HepG2 (cell line): ENCODE measurements around the gene NRAS. TPM values are rescaled to one million over a fixed set of nuclear protein-coding genes. Genes with fewer than 3 reads are reported as not detected.

ENCODE experiments used
- CEBPG ChIP-seq: IDR thresholded peaks from 2 replicates; pipeline ENCODE4 v1.6.1; 2016
- DMAP1 ChIP-seq: IDR thresholded peaks from 2 replicates; pipeline ENCODE4 v1.6.1; 2016
- KAT7 ChIP-seq: IDR thresholded peaks from 2 replicates; pipeline ENCODE4 v1.6.1; 2018; ENCODE audit warnings: borderline replicate concordance, missing compliant biosample characterization
- KAT8 ChIP-seq: IDR thresholded peaks from 2 replicates; pipeline ENCODE4 v1.6.1; 2016; ENCODE audit warnings: missing genetic modification reagents, missing compliant biosample characterization
- NFRKB ChIP-seq: fragments of 450-650 bp; IDR thresholded peaks from 2 replicates; pipeline ENCODE4 v1.6.1; 2017
- NR2C2 ChIP-seq: sonication (generic); formaldehyde crosslinking; IDR thresholded peaks from 2 replicates; pipeline ENCODE4 v1.4.0; 2020; ENCODE audit warnings: missing genetic modification reagents, mild to moderate bottlenecking, moderate library complexity, borderline replicate concordance
- THAP11 ChIP-seq: IDR thresholded peaks from 2 replicates; pipeline ENCODE4 v1.6.1; 2016; ENCODE audit warnings: missing biosample characterization, missing genetic modification reagents
- ZNF234 ChIP-seq: sonication (generic); formaldehyde crosslinking; conservative IDR thresholded peaks from 2 replicates; pipeline ENCODE4 v1.5.1; 2020; ENCODE audit warnings: mild to moderate bottlenecking, missing genetic modification reagents
- ZNF768 ChIP-seq: sonication (generic); formaldehyde crosslinking; IDR thresholded peaks from 2 replicates; pipeline ENCODE4 v1.4.0; 2020; ENCODE audit warnings: missing genetic modification reagents
- ZNF878 ChIP-seq: sonication (generic); formaldehyde crosslinking; IDR thresholded peaks from 2 replicates; pipeline ENCODE4 v1.8.1; 2023; ENCODE audit warnings: mild to moderate bottlenecking, missing genetic modification reagents, moderate library complexity
- ZNF891 ChIP-seq: sonication (generic); formaldehyde crosslinking; IDR thresholded peaks from 2 replicates; pipeline ENCODE4 v1.5.0; 2020; ENCODE audit warnings: mild to moderate bottlenecking, missing genetic modification reagents
- polyA plus RNA-seq, 8 experiments: library from polyadenylated mRNA; depleted of rRNA in 3 of 8; stranded (reverse) in 7 of 8; unstranded in 1 of 8; fragments of >200 nt; fragmentation: Illumina TruSeq in 4 of 8; extraction: Trizol in 4 of 8; gene quantifications; 2 replicates each; pipeline versions ENCODE4 v1.2.1 to v1.2.3, GENCODE V29; 2011 to 2016; ENCODE audit warnings: low read depth in 4 of 8, missing spikeins in 1 of 8, mixed read lengths in 1 of 8; ENCODE audit not compliant: insufficient read depth in 1 of 8
- total RNA-seq, 5 experiments: library from RNA; depleted of rRNA; stranded (reverse); fragments of >200 nt; fragmentation: Illumina TruSeq; extraction: Trizol; gene quantifications; 2 replicates each; pipeline ENCODE4 v1.2.3, GENCODE V29; 2016; ENCODE audit warnings: low read depth in 1 of 5
- TF ChIP-seq, protein P1 (sequence below): sonication (generic); formaldehyde crosslinking; conservative IDR thresholded peaks from 2 replicates; pipeline ENCODE4 v1.8.0; 2022; ENCODE audit warnings: mild to moderate bottlenecking, moderate library complexity, missing genetic modification reagents
- TF ChIP-seq, protein P2 (sequence below): IDR thresholded peaks from 2 replicates; pipeline ENCODE4 v1.6.1; 2016; ENCODE audit warnings: control low read depth
- TF ChIP-seq, protein P3 (sequence below): sonication (generic); formaldehyde crosslinking; IDR thresholded peaks from 2 replicates; pipeline ENCODE4 v1.8.1; 2022; ENCODE audit warnings: low read depth, mild to moderate bottlenecking, missing genetic modification reagents
- TF ChIP-seq, protein P4 (sequence below): sonication (generic); formaldehyde crosslinking; IDR thresholded peaks from 2 replicates; pipeline ENCODE4 v1.5.1; 2020; ENCODE audit warnings: mild to moderate bottlenecking, moderate library complexity, missing genetic modification reagents
- TF ChIP-seq, protein P5 (sequence below): sonication (generic); formaldehyde crosslinking; IDR thresholded peaks from 2 replicates; pipeline ENCODE4 v1.5.1; 2020; ENCODE audit warnings: missing genetic modification reagents, mild to moderate bottlenecking, borderline replicate concordance
- TF ChIP-seq, protein P6 (sequence below): IDR thresholded peaks from 2 replicates; pipeline ENCODE4 v1.6.1; 2016
- TF ChIP-seq, protein P7 (sequence below): sonication (generic); formaldehyde crosslinking; conservative IDR thresholded peaks from 2 replicates; pipeline ENCODE4 v1.4.0; 2020; ENCODE audit warnings: missing genetic modification reagents

NRAS gene
- total and polyA plus RNA-seq, 2 of the 13 experiments (the other 11 are each of a cell fraction or from before 2014, with no cell fraction given): 38.6 to 58.8 TPM

DNA sequence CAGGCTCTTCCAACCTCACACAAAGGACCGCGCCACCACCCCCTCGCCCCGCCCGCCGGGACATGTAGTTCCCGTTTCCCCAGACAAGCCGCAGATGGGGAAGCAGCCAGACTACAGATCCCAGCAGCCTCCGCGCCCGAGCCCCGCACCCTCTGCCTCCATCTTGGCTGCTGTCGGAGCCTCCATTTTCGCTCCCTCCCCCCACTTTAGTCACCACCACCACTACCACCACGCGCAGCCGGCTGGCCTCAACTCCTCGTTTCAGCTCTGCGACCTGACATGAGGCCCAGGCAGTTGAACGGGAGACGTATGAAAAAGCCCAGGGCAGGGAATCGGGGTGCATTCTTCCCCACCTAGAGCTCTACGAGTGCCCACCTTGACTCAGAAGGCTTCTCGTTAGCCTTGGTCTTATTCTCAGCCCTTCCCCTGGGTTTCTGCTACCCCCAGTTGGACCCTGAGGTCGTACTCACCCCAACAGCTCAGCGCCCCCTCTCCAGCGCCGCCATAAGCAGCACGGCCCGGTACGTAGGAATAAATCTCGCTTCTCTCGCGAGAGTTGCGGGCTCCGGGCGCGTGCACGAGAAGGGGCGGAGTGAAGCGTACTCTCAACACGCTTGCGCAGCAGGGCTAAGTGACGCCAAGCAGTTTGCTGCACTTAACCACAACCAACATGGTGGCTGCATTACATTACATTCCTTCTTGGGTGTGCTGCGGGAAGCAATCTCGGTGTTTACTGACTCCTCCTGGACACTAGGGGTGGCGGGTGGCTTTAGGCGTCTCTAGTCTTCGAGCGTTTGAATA is 41.1 kb upstream of the NRAS start, which contains the start of gene CSDE1 (continued):
- TF ChIP-seq, protein P1, sequence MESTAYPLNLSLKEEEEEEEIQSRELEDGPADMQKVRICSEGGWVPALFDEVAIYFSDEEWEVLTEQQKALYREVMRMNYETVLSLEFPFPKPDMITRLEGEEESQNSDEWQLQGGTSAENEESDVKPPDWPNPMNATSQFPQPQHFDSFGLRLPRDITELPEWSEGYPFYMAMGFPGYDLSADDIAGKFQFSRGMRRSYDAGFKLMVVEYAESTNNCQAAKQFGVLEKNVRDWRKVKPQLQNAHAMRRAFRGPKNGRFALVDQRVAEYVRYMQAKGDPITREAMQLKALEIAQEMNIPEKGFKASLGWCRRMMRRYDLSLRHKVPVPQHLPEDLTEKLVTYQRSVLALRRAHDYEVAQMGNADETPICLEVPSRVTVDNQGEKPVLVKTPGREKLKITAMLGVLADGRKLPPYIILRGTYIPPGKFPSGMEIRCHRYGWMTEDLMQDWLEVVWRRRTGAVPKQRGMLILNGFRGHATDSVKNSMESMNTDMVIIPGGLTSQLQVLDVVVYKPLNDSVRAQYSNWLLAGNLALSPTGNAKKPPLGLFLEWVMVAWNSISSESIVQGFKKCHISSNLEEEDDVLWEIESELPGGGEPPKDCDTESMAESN (CRISPR knock-in tag): peak; percentile 91
- TF ChIP-seq ZNF878 (CRISPR knock-in tag) (no peak), NFRKB (peak; percentile 79; the same call in 1 of the 2 replicates), CEBPG (CRISPR knock-in tag) (peak; percentile 55), ZNF891 (peak; percentile 92), KAT8 (peak; percentile 84), THAP11 (CRISPR knock-in tag) (peak; percentile 96), DMAP1 (CRISPR knock-in tag) (peak; percentile 94), KAT7 (peak; percentile 42; the same call in 1 of the 2 replicates), NR2C2 (CRISPR knock-in tag) (peak; percentile 71), ZNF234 (CRISPR knock-in tag) (no peak), ZNF768 (peak; percentile 47; the same call in 1 of the 2 replicates)
- TF ChIP-seq, protein P2, sequence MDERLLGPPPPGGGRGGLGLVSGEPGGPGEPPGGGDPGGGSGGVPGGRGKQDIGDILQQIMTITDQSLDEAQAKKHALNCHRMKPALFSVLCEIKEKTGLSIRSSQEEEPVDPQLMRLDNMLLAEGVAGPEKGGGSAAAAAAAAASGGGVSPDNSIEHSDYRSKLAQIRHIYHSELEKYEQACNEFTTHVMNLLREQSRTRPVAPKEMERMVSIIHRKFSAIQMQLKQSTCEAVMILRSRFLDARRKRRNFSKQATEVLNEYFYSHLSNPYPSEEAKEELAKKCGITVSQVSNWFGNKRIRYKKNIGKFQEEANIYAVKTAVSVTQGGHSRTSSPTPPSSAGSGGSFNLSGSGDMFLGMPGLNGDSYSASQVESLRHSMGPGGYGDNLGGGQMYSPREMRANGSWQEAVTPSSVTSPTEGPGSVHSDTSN (CRISPR knock-in tag): no peak
- TF ChIP-seq, protein P3, sequence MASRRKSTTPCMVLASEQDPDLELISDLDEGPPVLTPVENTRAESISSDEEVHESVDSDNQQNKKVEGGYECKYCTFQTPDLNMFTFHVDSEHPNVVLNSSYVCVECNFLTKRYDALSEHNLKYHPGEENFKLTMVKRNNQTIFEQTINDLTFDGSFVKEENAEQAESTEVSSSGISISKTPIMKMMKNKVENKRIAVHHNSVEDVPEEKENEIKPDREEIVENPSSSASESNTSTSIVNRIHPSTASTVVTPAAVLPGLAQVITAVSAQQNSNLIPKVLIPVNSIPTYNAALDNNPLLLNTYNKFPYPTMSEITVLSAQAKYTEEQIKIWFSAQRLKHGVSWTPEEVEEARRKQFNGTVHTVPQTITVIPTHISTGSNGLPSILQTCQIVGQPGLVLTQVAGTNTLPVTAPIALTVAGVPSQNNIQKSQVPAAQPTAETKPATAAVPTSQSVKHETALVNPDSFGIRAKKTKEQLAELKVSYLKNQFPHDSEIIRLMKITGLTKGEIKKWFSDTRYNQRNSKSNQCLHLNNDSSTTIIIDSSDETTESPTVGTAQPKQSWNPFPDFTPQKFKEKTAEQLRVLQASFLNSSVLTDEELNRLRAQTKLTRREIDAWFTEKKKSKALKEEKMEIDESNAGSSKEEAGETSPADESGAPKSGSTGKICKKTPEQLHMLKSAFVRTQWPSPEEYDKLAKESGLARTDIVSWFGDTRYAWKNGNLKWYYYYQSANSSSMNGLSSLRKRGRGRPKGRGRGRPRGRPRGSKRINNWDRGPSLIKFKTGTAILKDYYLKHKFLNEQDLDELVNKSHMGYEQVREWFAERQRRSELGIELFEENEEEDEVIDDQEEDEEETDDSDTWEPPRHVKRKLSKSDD (CRISPR knock-in tag): peak; percentile 97
- TF ChIP-seq, protein P4, sequence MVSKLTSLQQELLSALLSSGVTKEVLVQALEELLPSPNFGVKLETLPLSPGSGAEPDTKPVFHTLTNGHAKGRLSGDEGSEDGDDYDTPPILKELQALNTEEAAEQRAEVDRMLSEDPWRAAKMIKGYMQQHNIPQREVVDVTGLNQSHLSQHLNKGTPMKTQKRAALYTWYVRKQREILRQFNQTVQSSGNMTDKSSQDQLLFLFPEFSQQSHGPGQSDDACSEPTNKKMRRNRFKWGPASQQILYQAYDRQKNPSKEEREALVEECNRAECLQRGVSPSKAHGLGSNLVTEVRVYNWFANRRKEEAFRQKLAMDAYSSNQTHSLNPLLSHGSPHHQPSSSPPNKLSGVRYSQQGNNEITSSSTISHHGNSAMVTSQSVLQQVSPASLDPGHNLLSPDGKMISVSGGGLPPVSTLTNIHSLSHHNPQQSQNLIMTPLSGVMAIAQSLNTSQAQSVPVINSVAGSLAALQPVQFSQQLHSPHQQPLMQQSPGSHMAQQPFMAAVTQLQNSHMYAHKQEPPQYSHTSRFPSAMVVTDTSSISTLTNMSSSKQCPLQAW (CRISPR knock-in tag): peak; percentile 78
- TF ChIP-seq, protein P5, sequence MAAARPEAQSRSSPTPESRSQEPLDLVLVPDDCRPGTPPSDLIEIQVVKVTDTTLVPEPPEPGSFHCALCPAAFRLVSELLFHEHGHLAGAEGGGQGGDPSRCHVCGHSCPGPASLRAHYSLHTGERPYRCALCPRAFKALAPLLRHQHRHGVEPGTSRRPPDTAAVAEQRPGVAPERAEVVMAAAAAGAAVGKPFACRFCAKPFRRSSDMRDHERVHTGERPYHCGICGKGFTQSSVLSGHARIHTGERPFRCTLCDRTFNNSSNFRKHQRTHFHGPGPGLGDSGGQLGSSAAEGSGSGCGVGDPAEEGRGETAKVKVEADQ (CRISPR knock-in tag): peak; percentile 33; the same call in 1 of the 2 replicates
- TF ChIP-seq, protein P6, sequence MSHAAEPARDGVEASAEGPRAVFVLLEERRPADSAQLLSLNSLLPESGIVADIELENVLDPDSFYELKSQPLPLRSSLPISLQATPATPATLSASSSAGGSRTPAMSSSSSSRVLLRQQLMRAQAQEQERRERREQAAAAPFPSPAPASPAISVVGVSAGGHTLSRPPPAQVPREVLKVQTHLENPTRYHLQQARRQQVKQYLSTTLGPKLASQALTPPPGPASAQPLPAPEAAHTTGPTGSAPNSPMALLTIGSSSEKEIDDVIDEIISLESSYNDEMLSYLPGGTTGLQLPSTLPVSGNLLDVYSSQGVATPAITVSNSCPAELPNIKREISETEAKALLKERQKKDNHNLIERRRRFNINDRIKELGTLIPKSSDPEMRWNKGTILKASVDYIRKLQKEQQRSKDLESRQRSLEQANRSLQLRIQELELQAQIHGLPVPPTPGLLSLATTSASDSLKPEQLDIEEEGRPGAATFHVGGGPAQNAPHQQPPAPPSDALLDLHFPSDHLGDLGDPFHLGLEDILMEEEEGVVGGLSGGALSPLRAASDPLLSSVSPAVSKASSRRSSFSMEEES (CRISPR knock-in tag): 0 out of 2 replicates have a peak, but pooled peaks have one; percentile 37
- TF ChIP-seq, protein P7, sequence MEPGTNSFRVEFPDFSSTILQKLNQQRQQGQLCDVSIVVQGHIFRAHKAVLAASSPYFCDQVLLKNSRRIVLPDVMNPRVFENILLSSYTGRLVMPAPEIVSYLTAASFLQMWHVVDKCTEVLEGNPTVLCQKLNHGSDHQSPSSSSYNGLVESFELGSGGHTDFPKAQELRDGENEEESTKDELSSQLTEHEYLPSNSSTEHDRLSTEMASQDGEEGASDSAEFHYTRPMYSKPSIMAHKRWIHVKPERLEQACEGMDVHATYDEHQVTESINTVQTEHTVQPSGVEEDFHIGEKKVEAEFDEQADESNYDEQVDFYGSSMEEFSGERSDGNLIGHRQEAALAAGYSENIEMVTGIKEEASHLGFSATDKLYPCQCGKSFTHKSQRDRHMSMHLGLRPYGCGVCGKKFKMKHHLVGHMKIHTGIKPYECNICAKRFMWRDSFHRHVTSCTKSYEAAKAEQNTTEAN (CRISPR knock-in tag): no peak
